NCI-H2081 (cell line): ENCODE results near the gene NRXN2.

Experiments
- DNase-seq, 2 experiments: peaks; one replicate each; lab custom pipeline; 2025; lab: John Stamatoyannopoulos, UW

The NRXN2 gene

DNA sequence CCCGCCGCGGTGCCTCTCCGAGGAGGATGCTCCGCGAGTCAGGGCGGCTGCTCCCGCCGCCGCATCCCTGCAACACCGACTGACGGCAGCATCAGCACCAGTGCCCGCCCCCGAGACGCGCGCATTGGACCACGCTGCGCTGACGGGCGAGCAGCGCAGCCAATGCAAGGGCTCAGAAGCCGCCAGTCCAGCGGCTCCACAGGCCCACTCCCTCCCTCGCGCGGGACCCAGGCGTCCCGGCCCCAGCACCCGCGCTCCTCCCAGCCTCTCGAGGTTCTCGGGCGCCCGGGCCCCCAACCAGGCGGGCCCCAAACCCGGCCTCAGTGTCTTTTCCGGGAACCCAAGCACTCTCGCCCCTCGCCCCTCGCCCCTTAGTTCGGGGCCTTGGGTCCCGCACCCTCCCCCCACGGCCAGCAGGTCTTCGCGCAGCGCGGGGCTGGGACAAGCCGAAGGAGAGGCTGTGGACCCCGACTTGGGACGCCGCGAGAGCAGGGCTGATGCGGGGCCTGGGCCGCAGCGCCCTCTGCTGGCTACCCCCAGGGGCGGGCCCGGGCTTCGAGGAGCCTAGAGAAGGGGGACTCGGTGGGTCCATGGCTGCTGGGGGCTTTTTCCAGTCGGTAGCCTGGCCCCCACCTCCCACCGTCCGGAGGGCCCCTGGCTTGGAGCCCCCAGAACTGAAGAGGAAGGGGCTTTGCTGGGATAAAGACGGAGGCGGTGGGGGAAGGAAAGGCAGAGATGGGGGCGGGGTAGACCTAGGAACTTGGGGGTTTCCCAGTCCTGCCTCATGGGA is at the start of gene NRXN2:
TSS of gene NRXN2 (minus strand) at position 81 of the 790 bp plus-strand sequence. CDS start 9,498 bp downstream, outside the sequence.
- peak; percentile 79 to 90 for DNase-seq

DNA sequence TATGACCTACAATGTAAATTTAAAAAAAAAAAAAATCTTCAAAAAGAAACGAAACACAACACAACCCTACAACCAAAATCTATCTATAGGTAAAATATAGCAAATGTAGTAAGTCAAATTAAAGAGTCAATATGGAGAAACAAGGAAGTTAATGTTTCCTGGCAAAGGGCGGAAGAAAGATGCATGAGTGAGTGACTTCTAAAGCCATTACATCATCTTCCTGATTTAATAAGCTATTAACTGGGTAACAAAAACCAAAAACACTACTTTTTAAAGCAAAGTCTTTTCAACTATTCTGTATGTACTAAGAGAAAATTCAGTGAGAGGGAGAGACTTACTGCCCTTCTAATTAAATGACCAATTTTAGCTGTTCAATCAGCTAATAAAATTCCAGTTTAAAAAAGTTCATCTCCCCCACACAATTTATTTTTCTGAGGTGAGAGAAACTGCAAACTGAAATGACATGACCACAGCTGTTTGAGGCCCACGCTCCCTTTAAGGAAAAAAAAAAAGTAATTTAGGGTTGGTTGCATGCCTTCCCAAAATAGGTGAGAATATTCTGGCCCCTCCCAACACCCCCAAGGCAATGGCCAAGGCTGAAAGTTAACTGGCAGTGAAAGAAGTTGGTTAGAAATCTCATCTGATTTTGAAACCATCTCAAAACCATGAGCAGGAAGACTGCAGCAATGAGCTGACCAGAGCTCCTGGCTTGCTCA is 49.5 kb upstream of the NRXN2 start:
- no peak for DNase-seq

DNA sequence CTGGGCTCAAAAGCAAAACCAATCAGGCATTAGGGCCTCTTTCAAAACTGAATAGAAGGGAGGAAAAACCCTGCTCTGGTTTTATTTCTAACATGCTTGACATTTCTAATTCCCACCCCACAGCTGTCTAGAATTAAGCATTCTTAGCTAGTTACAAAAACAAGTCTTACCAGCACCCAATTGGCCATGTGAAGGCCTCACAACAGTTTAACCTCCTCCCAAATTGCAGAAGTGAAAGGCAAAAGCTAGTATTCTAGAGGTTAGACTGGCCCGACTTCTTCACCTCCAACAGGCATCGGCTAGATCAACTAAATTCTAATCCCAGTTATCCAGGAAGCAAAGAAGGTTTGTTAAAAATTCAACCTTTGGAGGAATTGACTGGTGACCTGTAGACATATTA is 48.9 kb upstream of the NRXN2 start:
- no peak for DNase-seq

DNA sequence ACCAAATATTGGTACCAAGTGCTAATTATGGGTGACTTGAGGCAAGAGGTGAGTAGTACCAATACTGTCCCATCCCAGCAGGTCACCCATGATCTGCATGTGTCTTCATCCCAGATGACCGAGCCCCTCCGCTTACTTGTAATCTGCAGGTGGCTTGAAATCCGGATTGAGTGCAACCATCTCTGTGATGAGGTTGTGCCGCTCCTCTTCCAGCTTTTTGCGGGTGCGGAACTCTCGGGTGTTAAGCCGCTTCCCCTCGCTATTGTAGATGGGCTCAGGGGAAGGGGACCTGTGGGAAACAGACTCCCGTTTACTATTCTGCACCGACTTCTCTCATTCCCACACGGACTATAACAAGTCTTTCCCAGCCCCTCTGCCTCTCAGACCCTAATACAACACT is 47.1 kb upstream of the NRXN2 start:
- DNase-seq = no peak

DNA sequence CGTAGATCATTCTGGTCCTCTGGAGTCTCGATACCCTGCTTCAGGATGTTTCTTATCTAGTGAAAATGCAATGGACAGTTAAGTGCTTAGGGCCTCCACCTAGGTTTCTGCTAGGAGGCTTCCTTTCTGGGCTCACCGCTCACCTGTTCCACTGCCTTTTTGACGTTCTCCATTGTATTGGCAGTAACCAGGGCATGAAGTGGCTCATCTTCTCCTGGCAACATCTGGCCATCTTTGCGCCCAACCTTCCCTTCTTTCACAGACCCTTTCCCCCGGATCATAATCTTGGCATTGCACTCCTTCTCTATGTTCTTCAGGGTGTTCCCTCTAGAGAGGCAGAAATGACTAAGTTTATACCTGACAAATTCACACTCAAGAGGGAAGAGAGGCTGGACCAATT is 46.3 kb upstream of the NRXN2 start:
- DNase-seq = no peak

DNA sequence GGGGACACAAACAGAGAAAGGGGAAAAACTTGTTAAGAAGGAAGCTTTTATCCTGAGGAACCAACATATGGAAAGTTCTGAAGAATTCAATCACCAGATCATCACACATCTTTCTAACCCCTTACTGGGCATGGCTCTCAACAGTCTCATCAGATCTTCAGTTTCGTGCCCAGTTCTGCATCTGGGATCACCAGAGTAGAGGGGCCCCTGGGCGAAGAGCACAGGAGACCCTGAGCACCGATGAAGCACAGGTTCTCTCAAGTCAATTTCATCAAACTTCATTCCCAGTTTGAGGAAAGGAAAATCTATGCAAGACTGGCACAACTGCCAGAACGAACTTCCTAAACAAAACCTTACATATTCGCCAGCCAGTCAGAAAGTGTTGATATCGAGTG is 45.3 kb upstream of the NRXN2 start:
- no peak for DNase-seq

DNA sequence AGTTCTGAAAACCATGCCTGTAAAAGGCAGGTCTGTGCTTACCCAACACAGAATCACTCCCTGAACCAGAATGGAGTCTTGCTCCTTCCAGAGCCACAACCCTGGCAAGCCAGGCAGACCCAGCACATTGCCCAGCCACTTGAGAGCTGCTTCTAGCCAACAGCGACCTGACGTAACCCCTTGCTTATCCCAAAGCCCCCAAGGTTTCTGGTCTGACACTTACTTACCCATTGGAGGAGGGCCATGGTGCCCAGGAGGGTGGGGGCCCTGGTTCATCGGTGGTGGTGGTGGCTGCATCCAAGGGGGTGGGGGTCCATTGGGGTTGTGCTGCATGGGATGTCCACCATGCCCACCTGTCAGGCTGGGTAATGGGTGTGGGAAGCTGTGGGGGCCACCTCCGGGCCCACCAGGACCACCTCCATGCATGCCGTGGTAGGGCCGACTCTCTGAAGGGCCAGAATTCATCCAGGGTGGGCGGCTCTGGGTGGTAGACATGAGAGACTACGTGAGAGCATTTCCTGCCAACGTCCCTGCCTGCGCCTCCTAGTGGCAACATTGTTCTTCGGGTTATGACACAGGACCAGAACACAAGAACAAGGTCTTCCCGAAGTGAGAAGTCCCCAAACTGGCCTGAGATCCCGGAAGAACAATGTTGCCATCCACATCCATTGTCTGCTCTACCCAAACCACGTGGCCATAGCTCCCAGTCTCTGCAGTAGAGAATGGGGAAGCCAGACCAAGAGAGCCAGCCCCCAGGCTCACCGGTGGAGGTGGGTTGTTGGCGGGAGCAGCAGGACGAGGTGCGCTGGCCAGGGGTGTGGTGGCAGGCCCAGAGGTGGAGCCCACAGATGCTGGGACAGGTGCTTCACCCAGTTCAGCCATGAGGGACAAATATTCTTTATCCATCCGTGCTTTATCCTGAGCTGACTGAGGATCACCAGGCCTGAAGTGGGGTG is 44.6 kb upstream of the NRXN2 start:
- DNase-seq = peak; percentile 11 to 12

DNA sequence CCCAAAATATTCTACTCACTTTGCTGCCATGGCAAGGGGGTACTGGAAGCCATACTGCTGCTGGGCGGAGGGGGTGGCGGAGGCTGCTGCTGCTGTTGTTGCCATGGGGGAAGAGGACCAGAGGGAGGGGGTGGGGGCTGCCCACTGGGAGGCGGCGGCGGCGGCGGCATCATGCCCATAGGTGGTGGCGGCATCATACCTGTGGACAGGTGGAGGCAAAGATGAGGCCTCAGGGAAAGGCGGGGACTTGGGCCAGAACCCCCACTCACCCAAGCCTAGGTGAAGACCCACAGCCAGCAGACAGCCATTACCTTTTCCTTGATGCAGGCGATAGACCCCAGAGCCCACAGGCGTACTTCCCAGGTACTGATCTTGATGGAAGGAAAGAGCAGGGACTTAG is 43.9 kb upstream of the NRXN2 start:
- no peak for DNase-seq

DNA sequence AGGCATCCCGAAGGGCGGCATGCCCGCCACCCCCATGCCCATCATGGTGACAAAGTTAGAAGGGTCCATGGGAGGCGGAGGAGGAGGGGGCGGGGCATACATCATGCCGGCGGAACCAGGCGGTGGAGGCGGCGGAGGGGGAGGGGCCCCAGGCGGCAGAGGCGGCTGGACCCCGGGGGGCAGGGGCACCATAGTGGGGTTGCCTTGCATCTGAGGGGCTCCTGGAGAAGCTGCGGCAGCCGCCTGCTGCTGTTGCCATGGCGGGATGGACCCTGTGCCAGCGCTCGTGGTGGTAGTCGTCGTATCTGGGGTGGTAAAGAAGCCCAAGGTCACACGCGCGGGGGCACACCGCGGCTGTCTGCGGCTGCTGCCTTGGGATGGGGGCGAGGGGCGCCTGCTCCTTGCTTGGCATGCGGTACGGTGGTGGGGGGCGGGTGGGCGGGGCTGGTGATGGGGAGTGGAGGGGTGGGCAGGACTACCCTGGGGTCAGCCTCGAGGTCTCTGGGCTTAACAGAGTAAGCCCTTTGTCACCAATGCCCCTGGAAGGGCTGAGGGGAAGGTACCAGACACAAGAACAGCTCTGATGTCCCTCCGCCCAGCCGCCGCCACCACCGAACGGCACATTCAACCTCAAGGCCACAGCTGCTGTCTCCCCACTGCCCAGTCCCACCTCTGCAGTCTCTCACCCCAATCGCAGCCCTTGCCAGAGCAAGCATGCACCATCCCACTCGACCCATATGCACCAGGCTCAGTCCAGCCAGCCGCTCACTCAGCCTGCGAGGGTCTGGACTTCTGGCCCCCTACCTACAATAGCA is 43.1 kb upstream of the NRXN2 start:
- no peak for DNase-seq

DNA sequence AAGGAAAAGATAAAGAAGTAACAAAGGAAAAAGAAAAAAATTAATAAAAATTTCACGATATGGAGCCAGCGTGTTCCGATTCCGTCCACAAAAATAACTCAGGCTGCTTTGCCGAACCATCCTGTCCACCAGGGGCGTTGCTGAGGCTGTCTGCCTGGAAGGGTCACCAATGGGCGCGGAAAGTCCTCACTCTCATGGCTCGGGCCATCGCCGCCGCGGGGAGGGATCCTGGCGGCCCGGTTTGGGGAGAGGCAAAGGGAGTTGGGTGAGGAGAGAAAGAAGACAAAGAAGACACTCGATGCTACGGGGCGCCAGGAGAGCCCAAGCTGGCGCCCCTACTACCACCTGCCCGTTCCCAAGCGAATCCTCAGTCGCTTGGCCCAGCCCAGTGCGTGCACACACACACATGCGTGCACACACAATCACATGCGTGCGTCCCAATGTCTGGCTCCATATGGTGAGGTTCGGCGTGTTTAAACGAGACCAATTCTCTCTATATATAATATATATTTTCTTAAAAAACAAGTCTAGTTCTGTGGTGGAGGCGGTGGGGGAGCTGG is 42.4 kb upstream of the NRXN2 start:
- DNase-seq = no peak

DNA sequence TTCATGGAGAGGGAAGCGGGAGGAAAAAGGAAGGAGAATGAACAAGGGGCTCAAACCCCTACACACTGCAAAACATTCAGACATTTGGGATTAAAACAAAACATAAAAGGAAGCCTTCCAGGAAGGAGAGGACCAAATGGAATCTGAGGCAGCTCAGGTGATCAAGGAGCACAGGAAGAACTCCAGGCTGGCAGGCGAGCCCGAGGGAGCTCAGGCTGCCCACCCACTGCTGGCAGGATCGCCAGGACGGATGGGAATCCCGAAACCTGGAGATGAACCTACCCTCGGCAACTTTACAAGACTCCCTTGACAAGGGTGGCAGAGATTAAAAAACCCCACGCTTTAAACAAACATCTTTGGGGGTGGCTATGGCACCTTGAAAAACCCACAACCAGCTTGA is 41.8 kb upstream of the NRXN2 start:
- DNase-seq = no peak

DNA sequence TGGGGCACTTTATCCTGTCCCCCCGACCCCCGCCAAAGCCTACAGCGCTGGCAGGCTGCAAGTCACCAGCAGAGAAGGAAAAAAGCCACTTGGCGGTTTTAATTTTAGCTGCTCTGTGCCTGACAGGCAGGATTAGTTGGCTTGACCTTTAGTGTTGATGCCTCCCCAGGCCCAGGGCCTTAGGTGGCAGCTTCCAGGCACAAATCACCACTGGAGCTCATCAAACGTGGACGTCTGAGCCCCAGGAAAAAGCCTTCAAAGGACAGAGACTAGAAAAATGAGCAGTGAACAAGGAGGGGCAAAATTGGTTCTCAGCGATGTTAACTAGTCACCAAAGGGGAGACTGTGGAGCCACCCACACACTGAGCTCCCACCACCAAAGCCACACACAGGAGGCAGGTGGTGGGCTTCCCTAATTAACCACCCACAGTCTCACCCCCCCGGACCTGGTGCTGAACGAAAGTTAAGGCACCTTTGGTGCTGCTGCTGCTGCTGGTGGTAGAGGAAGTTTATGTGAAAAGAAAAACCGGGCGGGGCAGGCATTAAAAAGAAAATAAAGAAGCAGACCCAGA is 41.1 kb upstream of the NRXN2 start:
- DNase-seq = no peak

DNA sequence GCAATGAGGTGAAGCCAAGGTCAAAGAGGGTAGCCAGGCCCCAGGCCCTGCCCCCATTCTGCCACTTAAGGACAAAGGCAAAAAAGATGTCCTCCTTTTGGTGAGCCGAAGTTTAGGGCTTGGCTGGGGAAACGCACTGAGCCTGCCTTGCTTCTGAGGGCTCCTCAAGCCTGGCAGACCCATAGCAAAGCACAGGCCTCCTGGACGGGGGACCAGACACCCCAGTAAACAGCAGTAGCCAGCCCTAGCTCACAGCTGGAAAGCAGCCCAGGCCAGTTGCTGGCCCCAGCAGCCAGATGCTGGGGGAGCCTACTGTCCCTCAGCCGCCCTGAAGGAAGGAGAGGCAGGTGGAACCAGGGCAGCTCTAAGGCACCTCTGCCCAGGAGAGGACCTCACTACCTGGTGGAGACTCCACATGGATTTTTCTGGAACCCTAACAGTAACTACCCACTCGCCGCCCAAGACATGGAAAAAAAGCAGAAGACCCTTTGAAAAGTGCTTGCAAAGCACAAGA is 40.6 kb upstream of the NRXN2 start:
- no peak for DNase-seq

DNA sequence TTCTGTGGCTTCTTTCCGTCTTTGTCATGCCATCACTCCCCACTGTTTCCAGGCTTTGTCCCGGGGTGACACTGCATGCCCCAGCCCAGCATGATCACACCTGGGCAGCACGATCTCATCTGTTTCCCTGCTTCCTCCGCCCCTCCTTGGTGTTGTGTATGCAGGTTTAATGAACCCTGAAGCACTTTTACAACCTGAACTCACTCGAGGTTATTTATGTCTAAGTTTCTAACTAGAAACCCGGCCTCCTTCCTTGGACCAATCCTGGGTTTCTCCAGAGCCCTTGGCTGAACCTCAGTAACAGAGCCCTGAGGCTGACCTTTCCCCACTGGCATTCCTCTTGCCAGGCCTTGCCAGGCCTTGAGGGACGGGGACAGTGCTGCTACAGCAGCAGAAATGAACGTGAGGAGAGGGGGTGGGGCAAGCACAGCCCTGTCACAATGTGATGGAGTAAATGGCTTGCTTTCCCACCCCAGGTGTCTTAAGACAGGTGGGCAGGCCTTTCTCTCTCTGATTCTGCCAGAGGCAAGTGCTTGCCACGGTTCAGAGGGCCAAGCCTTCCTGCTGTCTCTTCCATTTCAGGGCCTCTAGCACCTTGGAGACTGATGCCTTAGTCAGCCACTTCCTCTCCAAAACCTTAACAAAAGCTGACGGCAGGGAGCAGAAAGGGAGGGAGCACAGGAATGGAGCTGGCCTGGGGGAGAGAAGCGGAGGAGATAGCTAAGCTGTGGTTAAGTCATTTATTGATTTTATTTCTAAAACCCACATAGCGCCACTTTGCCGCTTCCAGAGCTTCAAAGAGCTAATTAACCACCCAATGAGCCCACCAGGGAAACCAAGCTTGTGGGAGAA is 39.9 kb upstream of the NRXN2 start:
- DNase-seq = peak; percentile 17 to 21

DNA sequence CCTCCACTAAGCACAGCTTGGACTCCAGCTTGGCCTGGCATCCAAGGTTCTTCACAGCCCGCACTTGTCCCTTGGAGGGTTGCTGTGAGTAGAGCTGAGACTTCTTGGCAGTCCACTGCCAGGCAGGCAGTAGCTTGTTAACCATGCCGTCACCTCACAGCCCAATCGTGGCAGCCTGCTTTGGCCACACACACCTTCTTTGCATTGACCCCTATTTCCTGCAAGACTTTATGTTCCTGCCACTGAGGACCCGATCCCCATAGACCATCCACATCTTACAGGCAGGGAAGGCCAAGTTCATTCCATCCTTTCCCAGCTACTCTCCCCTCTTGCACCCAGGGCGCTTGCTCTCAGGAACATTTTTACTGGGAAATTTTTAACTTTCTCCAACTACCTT is 39.3 kb upstream of the NRXN2 start:
- DNase-seq = no peak

DNA sequence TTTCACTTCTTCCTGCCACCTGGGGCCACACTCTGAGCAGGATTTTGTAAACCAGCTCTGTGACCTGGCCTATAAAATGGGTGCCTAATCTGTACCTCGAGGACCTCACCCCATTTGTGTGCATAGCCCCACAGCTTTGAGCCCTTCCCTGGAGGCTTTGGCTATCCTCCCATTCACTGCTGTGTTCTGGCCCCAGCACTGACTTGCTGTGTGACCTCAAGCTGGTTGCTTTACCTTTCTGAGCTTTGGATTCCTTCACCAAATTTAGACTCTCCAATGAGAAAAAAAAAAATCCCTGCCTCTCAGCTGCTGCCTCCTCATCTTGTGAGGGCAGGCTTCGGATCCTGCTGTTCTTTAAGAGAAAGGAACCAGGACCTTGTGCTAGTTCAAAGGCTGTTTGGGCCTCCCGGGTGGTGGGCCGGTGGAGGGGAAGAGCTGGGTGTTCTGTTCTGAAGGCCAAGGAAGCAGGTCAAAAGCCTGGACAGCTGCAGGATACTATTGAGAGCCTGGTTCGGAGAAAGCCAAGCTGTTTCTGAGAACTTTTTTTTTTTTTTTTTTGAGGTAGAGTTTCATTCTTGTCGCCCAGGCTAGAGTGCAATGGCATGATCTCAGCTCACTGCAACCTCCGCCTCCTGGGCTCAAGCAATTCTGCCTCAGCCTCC is 37.9 kb upstream of the NRXN2 start:
- DNase-seq = no peak

DNA sequence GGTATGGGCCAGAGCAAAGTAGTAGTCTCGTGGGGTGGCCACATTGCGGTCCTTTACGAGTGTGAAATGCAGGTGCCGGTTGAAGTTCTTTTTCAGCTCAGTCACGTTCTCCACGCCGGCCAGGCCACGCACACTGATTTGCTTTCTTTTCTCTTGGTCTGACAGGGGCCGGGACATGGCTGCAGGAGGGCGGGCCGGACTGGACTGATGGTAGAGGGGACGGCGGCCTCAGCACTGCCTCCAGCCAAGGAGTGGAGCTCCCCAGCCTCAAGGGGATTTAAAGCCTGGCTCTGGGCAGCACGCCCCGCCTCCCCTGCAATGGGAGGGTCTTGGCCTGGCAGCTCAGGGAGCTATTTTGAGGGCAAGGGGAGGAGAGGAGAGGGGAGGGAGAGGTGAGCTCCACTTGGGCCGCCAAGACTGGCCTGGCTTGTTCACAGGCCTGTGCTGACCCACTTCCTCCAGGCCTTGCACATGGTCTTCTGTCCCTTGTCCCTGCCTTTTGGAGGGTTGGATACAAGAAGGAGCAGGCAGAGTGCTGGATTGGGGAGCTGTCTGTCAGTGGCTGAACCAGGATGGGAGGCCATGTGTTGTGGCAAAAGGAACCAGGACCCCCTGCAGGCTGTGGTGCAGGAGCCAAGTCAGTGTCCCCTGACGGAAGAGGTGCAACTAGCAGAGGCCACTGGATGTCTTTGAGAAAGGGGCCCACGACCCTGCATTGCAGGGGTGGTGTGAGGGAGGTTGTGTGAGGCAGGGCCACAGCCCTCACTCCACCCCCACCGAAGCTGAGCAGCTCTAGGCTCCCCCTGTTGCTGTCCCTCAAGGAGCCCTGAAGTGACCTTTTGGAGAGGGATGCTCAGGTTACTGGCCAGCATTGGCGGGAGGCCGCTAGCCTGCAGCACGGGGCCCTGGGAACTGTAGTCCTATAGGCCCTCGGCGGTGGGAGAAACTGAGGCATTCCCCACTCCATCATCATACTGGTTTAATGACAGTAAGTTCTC is 37.0 kb upstream of the NRXN2 start, which contains the start of gene PYGM:
TSS of gene PYGM (minus strand) at position 253 of the 998 bp plus-strand sequence. CDS start at position 177, 76 bp downstream.
- DNase-seq = no peak
